ENCODE measurements around the gene IMP3. TPM values are rescaled to one million over a fixed set of nuclear protein-coding genes. Genes with fewer than 3 reads are reported as not detected.
A peak's percentile ranks its signal among the peaks of the same experiment; 100 is the strongest.

The IMP3 gene
- total RNA-seq, 1 experiment from 2014 or later = 77.8 TPM

GRCh38 chr15:75649045-75649761 lies 9.2 kb upstream of the IMP3 start:
- no peak for TF ChIP-seq CTCF (IDR thresholded peaks at IDR 0.05; ENCODE audit: unreplicated experiment)
- CTCF ChIA-PET = interaction anchor here (0.6 kb wide), 1 partner anchor 98 kb away, joined by 3 read pairs; no protein-coding TSS in a partner anchor
- H3K9me3 Mint-ChIP-seq (ENCODE audit: low read depth, unreplicated experiment) = no peaks in the 10 kb centered on the region
- DNase-seq = no peak
- peaks cover 67% of the 10 kb centered on the region for H3K4me1 Mint-ChIP-seq (ENCODE audit: low read depth, unreplicated experiment)
- no peaks in the 10 kb centered on the region for H3K27me3 Mint-ChIP-seq (ENCODE audit: unreplicated experiment)
- intact Hi-C loops (cut with micrococcal nuclease; ENCODE audit: unreplicated experiment) = loop anchor here (2.0 to 10.0 kb wide), 3 partner anchors 34 to 284 kb away; partner anchors contain the start of gene MAN2C1
- peak overlapping the region; percentile 82 for H3K4me3 Mint-ChIP-seq (ENCODE audit: low read depth, unreplicated experiment)
- no peak overlapping the region for H3K27ac Mint-ChIP-seq (ENCODE audit: unreplicated experiment)
- H3K36me3 Mint-ChIP-seq (ENCODE audit: insufficient read depth, unreplicated experiment) = peaks cover 60% of the 10 kb centered on the region
- BruUV-seq (replicated peaks) = no TSS peak

- Mint-ChIP-seq H3K4me1 (ENCODE audit: low read depth, unreplicated experiment) (peaks cover 66% of the 10 kb centered on the region), H3K27ac (ENCODE audit: unreplicated experiment) (peak overlapping the region; percentile 27), H3K4me3 (ENCODE audit: low read depth, unreplicated experiment) (peak overlapping the region; percentile 82), H3K9me3 (ENCODE audit: low read depth, unreplicated experiment) (no peaks in the 10 kb centered on the region), H3K36me3 (ENCODE audit: insufficient read depth, unreplicated experiment) (peaks cover 60% of the 10 kb centered on the region), H3K27me3 (ENCODE audit: unreplicated experiment) (no peaks in the 10 kb centered on the region)
- TSS peak; percentile 69 for BruUV-seq (replicated peaks)
- no peak for TF ChIP-seq CTCF (IDR thresholded peaks at IDR 0.05; ENCODE audit: unreplicated experiment)
- peak; percentile 37 for DNase-seq
- CTCF ChIA-PET = interaction anchor here (0.6 to 2.5 kb wide), 13 partner anchors 10 to 281 kb away, joined by 3 to 13 read pairs (median 3); partner anchors contain the start of genes MAN2C1 and PTPN9
- intact Hi-C loops (cut with micrococcal nuclease; ENCODE audit: unreplicated experiment) = loop anchor here (2.0 to 10.0 kb wide), 3 partner anchors 34 to 284 kb away; partner anchors contain the start of gene MAN2C1
These were observed 8.4 kb upstream of the IMP3 start for GRCh38 chr15:75648156-75649000.

- Mint-ChIP-seq H3K4me3 (ENCODE audit: low read depth, unreplicated experiment) (peak within 1 kb of the TSS; percentile 82), H3K9me3 (ENCODE audit: low read depth, unreplicated experiment) (no peaks in the 10 kb centered on the region), H3K36me3 (ENCODE audit: insufficient read depth, unreplicated experiment) (peaks cover 56% of the 10 kb centered on the region), H3K27ac (ENCODE audit: unreplicated experiment) (peak within 1 kb of the TSS; percentile 49), H3K4me1 (ENCODE audit: low read depth, unreplicated experiment) (peaks cover 58% of the 10 kb centered on the region), H3K27me3 (ENCODE audit: unreplicated experiment) (no peaks in the 10 kb centered on the region)
- CTCF ChIA-PET = interaction anchor here (0.6 to 2.5 kb wide), 14 partner anchors 9 to 280 kb away, joined by 3 to 13 read pairs (median 3); partner anchors contain the start of genes MAN2C1, PTPN9 and SNUPN
- DNase-seq = peak; percentile 85
- BruUV-seq (replicated peaks) = no TSS peak
- intact Hi-C loops (cut with micrococcal nuclease; ENCODE audit: unreplicated experiment) = loop anchor here (2.0 to 10.0 kb wide), 3 partner anchors 35 to 283 kb away; partner anchors contain the start of gene MAN2C1
- peak; percentile 55 for TF ChIP-seq CTCF (IDR thresholded peaks at IDR 0.05; ENCODE audit: unreplicated experiment)
These were observed 7.5 kb upstream of the IMP3 start, which contains the start of gene SNX33 for GRCh38 chr15:75647370-75648155. SNX33 (plus strand) TSS chr15:75647912; CDS start chr15:75649103, 1,191 bp downstream.

Data from Calu3 (cell line).